HG02642 (cell line): ENCODE data around the gene ZNF69.
"Not testable (repeated sequence)": the region's sequence is repeated elsewhere in the genome, so short reads cannot be mapped to it uniquely, and the experiment has no call there.

Source experiments
- ATAC-seq: cut with Tn5 transposase; IDR thresholded peaks from one replicate; pipeline ENCODE4 v1.9.1; 2021; ENCODE audit warnings: mild to moderate bottlenecking; ENCODE audit not compliant: unreplicated experiment, poor library complexity

Gene ZNF69

GRCh38 chr19:11949614-11950080, 62.1 kb downstream of the ZNF69 start:
- not testable (repeated sequence) for ATAC-seq

DNA sequence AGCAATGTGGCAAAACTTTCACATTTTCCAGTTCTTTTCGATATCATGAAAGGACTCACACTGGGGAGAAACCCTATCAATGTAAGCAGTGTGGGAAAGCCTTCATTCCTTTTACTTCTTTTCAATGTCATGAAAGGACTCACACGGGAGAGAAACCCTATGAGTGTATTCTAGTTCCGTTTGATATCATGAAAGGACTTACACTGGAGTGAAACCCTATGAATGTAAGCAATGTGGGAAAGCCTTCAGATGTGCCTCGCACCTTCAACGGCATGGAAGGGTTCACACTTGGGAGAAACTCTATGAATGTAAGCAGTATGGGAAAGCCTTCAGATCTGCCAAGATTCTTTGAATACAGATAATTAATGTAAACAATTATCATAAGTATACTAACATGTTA, 62.7 kb downstream of the ZNF69 start:
- ATAC-seq = no peak
